ENCODE measurements around the gene RNF224. TPM values are rescaled to one million over a fixed set of nuclear protein-coding genes. Genes with fewer than 3 reads are reported as not detected.
A peak's percentile ranks its signal among the peaks of the same experiment; 100 is the strongest.

Gene RNF224
- total and polyA plus RNA-seq, 2 of the 13 experiments (the other 11 are each of a cell fraction or from before 2014, with no cell fraction given), result 0.09 TPM; not detected in 1

DNA sequence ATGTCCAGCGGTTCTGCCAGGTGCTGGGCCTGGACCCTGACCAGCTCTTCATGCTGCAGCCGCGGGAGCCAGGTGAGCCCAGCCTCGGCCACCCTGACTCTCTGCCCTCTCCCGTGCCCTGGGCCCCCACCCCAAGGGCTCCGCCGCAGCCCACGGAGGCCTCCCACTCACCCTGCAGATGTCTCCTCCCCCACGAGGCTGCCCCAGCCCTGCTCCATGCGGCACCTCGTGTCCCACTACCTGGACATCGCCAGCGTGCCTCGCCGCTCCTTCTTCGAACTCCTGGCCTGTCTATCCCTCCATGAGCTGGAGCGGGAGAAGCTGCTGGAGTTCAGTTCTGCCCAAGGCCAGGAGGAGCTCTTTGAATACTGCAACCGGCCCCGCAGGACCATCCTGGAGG, 12.7 kb upstream of the RNF224 start:
- no peak overlapping the region for H3K9ac ChIP-seq (ENCODE audit: insufficient read depth, low read depth, low read length)
- H3K79me2 ChIP-seq (ENCODE audit: insufficient read depth, low read length), result peaks cover 3% of the 10 kb centered on the region
- H2AFZ ChIP-seq (ENCODE audit: low read length), result no peak overlapping the region
- ATAC-seq, result no peak
- peaks cover 28% of the 10 kb centered on the region for H3K4me1 ChIP-seq (ENCODE audit: insufficient read depth, low read length)
- H3K9me3 ChIP-seq (ENCODE audit: low read length), result no peaks in the 10 kb centered on the region
- no peak for FAIRE-seq
- no TSS peak for BruUV-seq (replicated peaks)
- peaks cover 4% of the 10 kb centered on the region; the same call in 1 of the 2 replicates for H4K20me1 ChIP-seq (ENCODE audit: insufficient read depth, low read length)
- POLR2A ChIA-PET, result interaction anchor here (1.3 kb wide), 1 partner anchor 15 kb away, joined by 3 read pairs; no protein-coding TSS in a partner anchor
- in situ Hi-C loops (cut with HindIII; ENCODE audit: extremely low pct_ligation_motif_present, low pct_unique_long_range_greater_than_20kb) (no loop called here), intact Hi-C loops (cut with micrococcal nuclease; ENCODE audit: unreplicated experiment) (no loop called here)
- no peaks in the 10 kb centered on the region for H3K27me3 ChIP-seq (ENCODE audit: control insufficient read depth in 1 of 2, insufficient read depth in 2 of 2, low read length in 2 of 2)
- TF ChIP-seq, protein P1, sequence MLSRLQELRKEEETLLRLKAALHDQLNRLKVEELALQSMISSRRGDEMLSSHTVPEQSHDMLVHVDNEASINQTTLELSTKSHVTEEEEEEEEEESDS (CRISPR knock-in tag; IDR thresholded peaks at IDR 0.05; ENCODE audit: borderline replicate concordance), result no peak
- no peak for TF ChIP-seq ZNF143 (CRISPR knock-in tag; IDR thresholded peaks at IDR 0.05)
- TF ChIP-seq AGO2 (optimal IDR thresholded peaks at IDR 0.05; ENCODE audit: low read depth, low read length), result peak; percentile 1
- no peak overlapping the region for H3K27ac ChIP-seq (ENCODE audit: extremely low read length, insufficient read depth, low read length)
- no peak for DNase-seq (ENCODE audit: low spot score)
- no peak overlapping the region for H3K4me2 ChIP-seq (ENCODE audit: low read depth, low read length)
- WGBS (ENCODE audit: low lambda C conversion rate), result 96% methylated on average over 14 of the region's 19 CpGs
- no peaks in the 10 kb centered on the region; a peak in 1 of 5 replicates for H3K36me3 ChIP-seq (replicated peaks in 1 of 2; ENCODE audit: control insufficient read depth in 1 of 2, insufficient read depth in 2 of 2, low read length in 2 of 2)
- no peak overlapping the region for H3K4me3 ChIP-seq (replicated peaks in 1 of 3; ENCODE audit: insufficient read depth in 1 of 3, low read depth in 2 of 3, low read length in 3 of 3)
- CTCF ChIA-PET (ENCODE audit: low intra/inter-chr PET ratio, low total read pairs), result no interaction called here

DNA sequence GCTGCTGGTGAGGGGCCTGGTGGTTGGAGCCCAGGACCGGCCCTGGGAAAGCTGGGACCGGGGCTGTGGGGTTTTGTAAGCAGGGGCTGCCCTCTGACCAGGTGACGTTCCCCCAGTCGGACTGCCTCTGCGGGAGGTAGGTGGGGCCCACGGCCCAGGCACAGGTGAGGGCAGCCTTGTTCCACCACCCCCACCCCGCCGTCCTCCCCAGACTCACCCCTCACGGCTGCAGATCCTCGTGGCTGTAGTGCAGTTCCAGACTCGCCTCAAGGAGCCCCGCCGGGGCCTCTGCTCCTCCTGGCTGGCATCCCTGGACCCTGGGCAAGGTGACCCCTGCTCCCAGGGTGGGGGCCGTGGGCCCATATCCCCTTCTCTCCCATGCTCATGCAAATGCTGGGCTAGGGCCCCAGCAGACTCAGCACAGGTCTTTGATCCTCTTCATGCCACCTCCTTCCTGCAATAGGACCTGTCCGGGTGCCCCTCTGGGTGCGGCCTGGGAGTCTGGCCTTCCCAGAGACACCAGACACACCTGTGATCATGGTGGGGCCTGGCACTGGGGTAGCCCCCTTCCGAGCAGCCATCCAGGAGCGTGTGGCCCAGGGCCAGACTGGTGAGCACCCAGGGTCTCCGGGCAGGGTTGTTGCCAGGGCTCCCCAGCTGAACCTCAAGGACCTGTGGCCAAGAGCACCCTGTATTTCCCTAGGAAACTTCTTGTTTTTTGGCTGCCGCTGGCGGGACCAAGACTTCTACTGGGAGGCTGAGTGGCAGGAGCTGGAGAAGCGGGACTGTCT, 11.9 kb upstream of the RNF224 start:
- ATAC-seq, result no peak
- intact Hi-C loops (cut with micrococcal nuclease; ENCODE audit: unreplicated experiment), result no loop called here
- Histone ChIP-seq H3K4me1 (ENCODE audit: insufficient read depth, low read length) (peaks cover 29% of the 10 kb centered on the region), H3K4me3 (replicated peaks in 1 of 3; ENCODE audit: insufficient read depth in 1 of 3, low read depth in 2 of 3, low read length in 3 of 3) (no peak overlapping the region), H3K36me3 (replicated peaks in 1 of 2; ENCODE audit: control insufficient read depth in 1 of 2, insufficient read depth in 2 of 2, low read length in 2 of 2) (no peaks in the 10 kb centered on the region; a peak in 1 of 5 replicates), H3K4me2 (ENCODE audit: low read depth, low read length) (no peak overlapping the region), H4K20me1 (ENCODE audit: insufficient read depth, low read length) (peaks cover 4% of the 10 kb centered on the region; the same call in 1 of the 2 replicates), H2AFZ (ENCODE audit: low read length) (no peak overlapping the region), H3K27me3 (ENCODE audit: control insufficient read depth in 1 of 2, insufficient read depth in 2 of 2, low read length in 2 of 2) (no peaks in the 10 kb centered on the region), H3K27ac (ENCODE audit: extremely low read length, insufficient read depth, low read length) (no peak overlapping the region), H3K79me2 (ENCODE audit: insufficient read depth, low read length) (peaks cover 3% of the 10 kb centered on the region), H3K9me3 (ENCODE audit: low read length) (no peaks in the 10 kb centered on the region), H3K9ac (ENCODE audit: insufficient read depth, low read depth, low read length) (no peak overlapping the region)
- ChIA-PET POLR2A (interaction anchor here (1.3 to 13.4 kb wide), 2 partner anchors 11 to 16 kb away, joined by 3 to 225 read pairs; partner anchors contain the start of genes NDOR1, TMEM203 and TPRN), CTCF (ENCODE audit: low intra/inter-chr PET ratio, low total read pairs) (no interaction called here)
- no peak for FAIRE-seq
- 98% methylated on average over 15 of the region's 22 CpGs for WGBS (ENCODE audit: low lambda C conversion rate)
- no peak for DNase-seq (ENCODE audit: low spot score)
- TF ChIP-seq NFYB (CRISPR knock-in tag; IDR thresholded peaks at IDR 0.05), result no peak
- in situ Hi-C loops (cut with HindIII; ENCODE audit: extremely low pct_ligation_motif_present, low pct_unique_long_range_greater_than_20kb), result no loop called here
- BruUV-seq (replicated peaks), result no TSS peak
